Superior temporal gyrus (tissue), 1 donor: Measurements from ENCODE around the gene REC114.
"Not testable (repeated sequence)": the region's sequence is repeated elsewhere in the genome, so short reads cannot be mapped to it uniquely, and the experiment has no call there.

Experiments
- DNase-seq: peaks from one replicate; pipeline ENCODE4 v3.0.0-alpha.2; 2016; ENCODE audit errors: extremely low spot score

The REC114 gene

GRCh38 chr15:73442968-73443367 lies at the start of gene REC114:
TSS of gene REC114 (plus strand) at chr15:73443164. CDS start at chr15:73443186, 22 bp downstream.
- DNase-seq = no peak

- DNase-seq = no peak
Observed at GRCh38 chr15:73393336-73393735, 49.6 kb upstream of the REC114 start.

GRCh38 chr15:73394782-73395181 lies 48.2 kb upstream of the REC114 start:
- no peak for DNase-seq

GRCh38 chr15:73395671-73396070 lies 47.3 kb upstream of the REC114 start:
- DNase-seq = no peak

GRCh38 chr15:73397461-73397860 lies 45.5 kb upstream of the REC114 start:
- no peak for DNase-seq

GRCh38 chr15:73398861-73399260 lies 44.1 kb upstream of the REC114 start:
- no peak for DNase-seq

- DNase-seq = not testable (repeated sequence)
Observed at GRCh38 chr15:73400222-73400621, 42.7 kb upstream of the REC114 start.

- no peak for DNase-seq
Observed at GRCh38 chr15:73403171-73403570, 39.8 kb upstream of the REC114 start.

- DNase-seq = no peak
Observed at GRCh38 chr15:73414876-73415275, 28.1 kb upstream of the REC114 start.

GRCh38 chr15:73424506-73424905 lies 18.5 kb upstream of the REC114 start:
- no peak for DNase-seq

GRCh38 chr15:73425510-73425909 lies 17.5 kb upstream of the REC114 start:
- DNase-seq = no peak

GRCh38 chr15:73426323-73426994 lies 16.5 kb upstream of the REC114 start:
- DNase-seq = no peak

- not testable (repeated sequence) for DNase-seq
Observed at GRCh38 chr15:73431329-73431728, 11.6 kb upstream of the REC114 start.

- DNase-seq = no peak
Observed at GRCh38 chr15:73433873-73434272, 9.1 kb upstream of the REC114 start.

- no peak for DNase-seq
Observed at GRCh38 chr15:73436613-73437012, 6.4 kb upstream of the REC114 start.

- no peak for DNase-seq
Observed at GRCh38 chr15:73437543-73438109, 5.3 kb upstream of the REC114 start.

GRCh38 chr15:73438651-73439050 lies 4.3 kb upstream of the REC114 start:
- no peak for DNase-seq

- DNase-seq = no peak
Observed at GRCh38 chr15:73440571-73440970, 2.4 kb upstream of the REC114 start.

- no peak for DNase-seq
Observed at GRCh38 chr15:73442421-73442820, 543 bp upstream of the REC114 start.

GRCh38 chr15:73447471-73447870 lies 4.5 kb downstream of the REC114 start:
- DNase-seq = not testable (repeated sequence)

- not testable (repeated sequence) for DNase-seq
Observed at GRCh38 chr15:73448158-73448758, 5.3 kb downstream of the REC114 start.

- not testable (repeated sequence) for DNase-seq
Observed at GRCh38 chr15:73449980-73450379, 7.0 kb downstream of the REC114 start.

GRCh38 chr15:73454096-73454495 lies 11.1 kb downstream of the REC114 start:
- no peak for DNase-seq
